HG03565 (cell line): ENCODE data around the gene GDPD1.
"Not testable (repeated sequence)": the region's sequence is repeated elsewhere in the genome, so short reads cannot be mapped to it uniquely, and the experiment has no call there.

ENCODE experiments used
- ATAC-seq: cut with Tn5 transposase; IDR thresholded peaks from one replicate; pipeline ENCODE4 v1.9.1; 2021; ENCODE audit warnings: mild to moderate bottlenecking, moderate library complexity; ENCODE audit not compliant: unreplicated experiment

The GDPD1 gene

DNA sequence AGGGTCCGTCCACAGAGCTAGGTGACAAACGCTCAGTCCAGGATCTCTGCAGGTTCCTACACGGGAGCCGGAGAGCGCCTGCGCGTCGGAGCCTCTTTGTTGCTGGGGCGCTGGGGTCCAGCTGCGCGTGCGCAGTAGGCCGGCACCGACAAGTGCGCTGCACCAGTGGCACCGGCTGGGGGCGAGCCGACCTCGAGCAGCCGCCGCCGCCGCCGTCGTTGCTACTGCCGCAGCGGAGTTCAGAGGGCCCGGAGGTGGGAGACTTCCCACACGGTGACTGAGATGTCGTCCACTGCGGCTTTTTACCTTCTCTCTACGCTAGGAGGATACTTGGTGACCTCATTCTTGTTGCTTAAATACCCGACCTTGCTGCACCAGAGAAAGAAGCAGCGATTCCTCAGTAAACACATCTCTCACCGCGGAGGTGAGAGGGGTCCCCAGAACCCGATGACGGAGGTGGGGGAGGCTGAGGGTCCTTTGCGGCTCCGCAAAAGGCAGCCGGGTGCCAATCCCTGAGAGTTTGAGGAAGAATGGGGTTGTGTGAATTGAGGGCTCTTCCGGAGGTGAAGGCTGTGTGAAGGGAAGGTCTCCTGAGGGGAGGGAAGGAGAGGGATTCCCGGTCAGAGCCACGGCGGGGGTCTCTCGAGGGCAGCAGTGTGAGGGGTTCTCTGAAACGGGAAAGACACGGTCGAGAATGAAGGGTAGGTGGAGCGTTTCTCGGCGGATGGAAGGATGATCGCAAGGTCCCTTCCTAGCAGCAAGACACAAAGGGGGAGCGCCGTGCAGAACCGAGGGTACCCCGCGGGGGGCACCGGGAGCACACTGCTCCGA, at the start of gene GDPD1:
GDPD1 (plus strand) TSS at position 184 of the 831 bp plus-strand sequence; CDS start at position 283, 99 bp downstream.
- ATAC-seq, result peak; percentile 91

DNA sequence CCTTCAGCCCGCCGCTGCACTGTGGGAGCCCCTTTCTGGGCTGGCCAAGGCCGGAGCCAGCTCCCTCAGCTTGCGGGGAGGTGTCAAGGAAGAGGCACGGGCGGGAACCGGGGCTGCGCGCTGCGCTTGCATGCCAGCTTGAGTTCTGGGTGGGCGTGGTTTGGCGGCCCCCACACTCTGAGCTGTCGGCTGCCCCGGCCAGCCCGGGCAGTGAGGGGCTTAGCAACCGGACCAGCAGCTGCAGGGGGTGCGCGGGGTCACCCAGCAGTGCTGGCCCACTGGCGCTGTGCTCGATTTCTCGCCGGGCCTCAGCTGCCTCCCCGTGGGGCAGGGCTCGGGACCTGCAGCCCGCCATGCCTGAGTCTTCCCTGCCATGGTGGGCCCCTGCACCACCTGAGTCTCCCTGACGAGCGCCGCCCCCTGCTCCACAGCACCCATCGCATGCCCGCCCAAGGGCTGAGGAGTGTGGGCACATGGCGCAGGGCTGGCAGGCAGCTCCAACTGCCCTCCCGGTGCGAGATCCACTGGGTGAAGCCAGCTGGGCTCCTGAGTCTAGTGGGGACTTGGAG, 47.8 kb upstream of the GDPD1 start:
- no peak for ATAC-seq

DNA sequence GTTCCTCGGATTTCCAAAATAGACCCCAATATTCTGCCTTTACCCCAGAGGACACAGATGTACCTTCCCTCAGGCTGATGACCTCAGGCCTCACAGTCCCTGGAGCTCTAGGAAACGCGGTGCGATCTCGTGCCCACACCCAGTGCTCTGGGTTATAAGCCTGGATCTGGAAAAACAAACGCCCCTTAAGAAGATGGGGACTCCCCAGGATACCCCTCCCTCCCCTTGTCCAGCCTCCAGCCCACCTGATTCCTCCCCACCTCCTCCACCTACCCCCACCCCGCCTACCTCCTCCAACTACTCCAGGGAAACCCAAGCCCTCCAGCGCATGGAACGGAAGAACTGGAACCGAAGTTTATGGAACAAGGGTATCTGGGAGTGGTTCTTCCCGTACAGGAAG, 45.6 kb upstream of the GDPD1 start:
- no peak for ATAC-seq

DNA sequence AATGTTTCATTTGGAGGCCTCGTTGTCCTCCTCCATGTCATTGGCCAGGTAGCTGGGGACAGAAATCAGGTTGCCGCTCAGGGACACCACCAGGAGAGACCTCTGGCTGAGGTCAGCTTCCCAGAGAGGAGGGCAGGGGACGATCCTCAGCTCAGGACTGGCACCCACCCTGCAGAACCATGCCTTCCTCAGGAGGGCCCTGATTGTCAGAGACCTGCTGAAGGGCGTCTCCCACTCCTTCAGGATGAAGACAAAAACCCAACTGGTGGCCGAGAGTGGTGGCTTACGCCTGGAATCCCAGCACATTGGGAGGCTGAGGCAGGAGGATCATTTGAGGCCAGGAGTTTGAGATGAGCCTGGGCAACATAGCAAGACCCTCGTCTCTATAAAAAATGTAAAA, 45.2 kb upstream of the GDPD1 start:
- ATAC-seq, result no peak

DNA sequence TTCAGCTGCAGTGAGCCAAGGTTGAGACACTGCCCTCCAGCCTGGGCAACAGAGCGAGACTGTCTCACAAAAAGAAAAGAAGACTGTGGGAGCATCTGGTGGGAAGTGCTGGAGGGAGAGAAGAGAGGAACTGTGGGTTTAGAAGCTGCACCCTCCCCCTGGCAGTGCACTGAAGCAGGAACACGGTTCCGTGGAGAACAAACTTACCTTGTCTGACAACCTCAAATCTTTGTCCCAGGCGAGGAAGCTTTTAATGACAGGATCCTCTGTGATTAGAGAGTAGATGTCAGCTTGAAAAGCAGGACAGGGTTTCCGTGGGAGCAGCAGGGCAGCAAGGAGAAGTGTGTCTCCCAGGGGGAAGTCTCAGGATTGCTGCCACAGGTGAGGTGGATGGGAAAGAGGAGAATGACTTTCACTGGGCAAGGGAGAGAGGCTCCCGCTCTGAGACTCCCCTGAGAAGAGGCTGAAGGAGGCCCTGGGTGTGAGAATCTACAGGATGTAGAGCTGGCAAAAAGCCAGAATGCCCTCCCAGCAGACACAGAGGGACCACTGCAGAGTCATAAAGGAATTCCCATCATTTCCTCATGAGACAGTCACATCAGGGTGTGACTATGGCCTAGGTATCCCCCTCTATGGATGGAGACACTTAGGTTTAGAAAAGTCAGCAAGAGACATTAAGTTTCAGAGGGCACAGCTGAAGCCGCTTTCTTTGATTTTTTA, 41.9 kb upstream of the GDPD1 start:
- no peak for ATAC-seq

GRCh38 chr17:59179601-59180000, 40.7 kb upstream of the GDPD1 start:
- not testable (repeated sequence) for ATAC-seq

GRCh38 chr17:59180626-59181025, 39.7 kb upstream of the GDPD1 start:
- ATAC-seq, result no peak

GRCh38 chr17:59181481-59181880, 38.8 kb upstream of the GDPD1 start:
- no peak for ATAC-seq

DNA sequence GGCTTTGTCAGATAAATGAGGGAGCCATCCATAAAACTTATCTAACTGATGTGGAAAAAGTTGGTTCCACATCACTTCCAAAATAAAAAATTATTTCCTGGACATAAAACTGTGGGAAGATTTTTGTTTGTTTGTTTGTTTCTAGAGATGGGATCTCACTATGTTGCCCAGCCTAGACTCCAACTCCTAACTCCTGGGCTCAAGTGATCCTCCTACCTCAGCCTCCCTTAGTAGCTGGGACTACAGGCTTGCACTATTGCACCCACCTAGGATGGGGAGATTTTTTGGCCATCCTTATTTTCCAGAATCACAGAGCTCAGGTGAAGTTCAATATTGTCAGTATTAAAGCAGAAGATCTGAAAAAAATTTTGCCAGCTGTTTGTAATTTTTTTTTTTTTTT, 34.3 kb upstream of the GDPD1 start:
- ATAC-seq, result no peak

- ATAC-seq, result no peak
Observed at GRCh38 chr17:59186850-59187249, 33.5 kb upstream of the GDPD1 start.

- ATAC-seq, result no peak
Observed at GRCh38 chr17:59190806-59191205, 29.5 kb upstream of the GDPD1 start.

DNA sequence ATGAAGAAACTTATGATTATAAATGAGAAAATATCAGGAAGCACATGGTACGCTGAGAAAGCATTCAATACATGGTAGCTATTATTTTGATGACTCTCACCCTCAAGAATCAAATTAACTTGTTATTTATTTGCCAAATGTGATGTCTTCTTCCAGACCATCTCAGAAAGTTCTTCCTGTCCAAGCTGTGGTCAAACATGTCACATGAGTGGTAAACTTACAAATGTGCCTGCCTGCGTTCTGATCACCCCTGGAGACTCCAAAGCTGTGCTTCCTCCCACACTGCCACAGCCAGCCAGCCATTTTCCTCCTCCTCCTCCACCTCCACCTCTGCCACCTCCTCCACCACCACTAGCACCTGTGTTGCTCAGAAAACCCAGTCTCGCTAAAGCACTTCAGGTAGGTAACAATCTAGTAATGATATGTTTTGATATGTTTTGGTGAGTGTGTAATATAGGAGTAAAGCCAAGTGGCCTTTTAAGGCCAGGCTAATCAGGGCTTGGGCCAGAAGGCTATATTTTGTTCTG, 26.9 kb upstream of the GDPD1 start:
- ATAC-seq, result no peak

- ATAC-seq, result no peak
Observed at GRCh38 chr17:59199398-59199797, 20.9 kb upstream of the GDPD1 start.

GRCh38 chr17:59202320-59202719, 18.0 kb upstream of the GDPD1 start:
- no peak for ATAC-seq

DNA sequence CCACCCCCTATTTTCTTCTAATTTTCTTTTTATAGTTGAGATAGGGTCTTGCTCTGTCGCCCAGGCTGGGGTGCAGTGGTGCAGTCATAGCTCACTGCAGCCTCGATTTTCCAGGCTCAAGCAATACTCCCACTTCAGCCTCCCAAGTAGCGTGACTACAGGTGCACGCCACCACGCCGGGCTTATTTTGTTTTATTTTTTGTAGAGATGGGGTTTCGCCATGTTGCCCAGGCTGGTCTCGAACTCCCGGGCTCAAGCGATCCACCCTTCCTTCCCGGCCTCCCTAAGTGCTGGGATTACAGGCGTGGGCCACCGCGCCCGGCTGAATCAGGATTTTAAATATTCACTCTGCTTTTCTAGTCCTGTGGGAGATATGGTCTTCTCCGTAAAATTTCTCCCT, 941 bp upstream of the GDPD1 start:
- no peak for ATAC-seq

GRCh38 chr17:59219992-59220327, 351 bp upstream of the GDPD1 start:
- no peak for ATAC-seq

GRCh38 chr17:59221159-59221847, 992 bp downstream of the GDPD1 start:
- ATAC-seq, result no peak

DNA sequence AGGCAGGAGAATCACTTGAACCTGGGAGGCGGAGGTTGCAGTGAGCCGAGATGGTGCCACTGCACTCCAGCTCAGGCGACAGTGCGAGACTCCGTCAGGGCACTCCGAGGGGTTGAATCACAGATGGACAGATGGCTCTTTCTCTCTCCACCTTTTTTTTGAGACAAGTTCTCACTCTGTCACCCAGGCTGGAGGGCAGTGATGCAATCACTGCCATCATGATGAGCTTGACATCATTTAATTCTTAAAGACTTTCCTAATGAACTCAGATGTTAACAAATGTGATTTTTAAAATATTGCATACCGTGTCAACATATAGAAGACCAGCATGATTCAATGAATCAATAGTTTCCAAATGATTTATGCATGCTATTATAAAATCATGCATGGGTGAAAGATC, 3.5 kb downstream of the GDPD1 start:
- ATAC-seq, result no peak

GRCh38 chr17:59228588-59228987, 8.3 kb downstream of the GDPD1 start:
- not testable (repeated sequence) for ATAC-seq

GRCh38 chr17:59230764-59231163, 10.5 kb downstream of the GDPD1 start:
- no peak for ATAC-seq

DNA sequence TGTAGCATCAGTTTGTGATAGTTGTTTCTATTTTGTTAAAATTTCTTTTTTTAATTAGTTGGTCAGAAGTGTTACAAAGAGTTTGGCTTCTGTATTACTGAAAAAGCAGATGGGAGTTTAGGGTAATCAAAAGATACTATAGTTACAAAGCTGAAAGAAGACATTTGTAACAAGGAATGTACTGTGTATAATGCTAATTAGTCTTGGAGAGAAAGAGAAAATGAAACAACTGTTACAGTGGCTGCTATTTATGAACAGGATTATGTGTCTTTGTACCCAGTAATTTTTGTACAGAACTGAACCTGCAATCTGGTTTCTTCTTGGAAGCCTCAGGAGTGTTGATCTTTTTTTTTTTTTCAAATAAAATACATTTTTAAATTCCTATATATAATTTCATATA, 14.3 kb downstream of the GDPD1 start:
- ATAC-seq, result no peak
